GM08714 (cell line): ENCODE results near the gene CYP3A5.
"Not testable (repeated sequence)": the region's sequence is repeated elsewhere in the genome, so short reads cannot be mapped to it uniquely, and the experiment has no call there.

Experiments
- H3K4me3 ChIP-seq: fragments of 200-500 bp; sonication (Bioruptor generic); 2 replicates; pipeline ENCODE4 v1.5.1; 2014; ENCODE audit warnings: mild to moderate bottlenecking, low read length, inconsistent platforms
- ZNF274 ChIP-seq: IDR thresholded peaks from 2 replicates; pipeline ENCODE4 v1.6.1; 2012; ENCODE audit warnings: mild to moderate bottlenecking, low read depth, low read length

The CYP3A5 gene

DNA sequence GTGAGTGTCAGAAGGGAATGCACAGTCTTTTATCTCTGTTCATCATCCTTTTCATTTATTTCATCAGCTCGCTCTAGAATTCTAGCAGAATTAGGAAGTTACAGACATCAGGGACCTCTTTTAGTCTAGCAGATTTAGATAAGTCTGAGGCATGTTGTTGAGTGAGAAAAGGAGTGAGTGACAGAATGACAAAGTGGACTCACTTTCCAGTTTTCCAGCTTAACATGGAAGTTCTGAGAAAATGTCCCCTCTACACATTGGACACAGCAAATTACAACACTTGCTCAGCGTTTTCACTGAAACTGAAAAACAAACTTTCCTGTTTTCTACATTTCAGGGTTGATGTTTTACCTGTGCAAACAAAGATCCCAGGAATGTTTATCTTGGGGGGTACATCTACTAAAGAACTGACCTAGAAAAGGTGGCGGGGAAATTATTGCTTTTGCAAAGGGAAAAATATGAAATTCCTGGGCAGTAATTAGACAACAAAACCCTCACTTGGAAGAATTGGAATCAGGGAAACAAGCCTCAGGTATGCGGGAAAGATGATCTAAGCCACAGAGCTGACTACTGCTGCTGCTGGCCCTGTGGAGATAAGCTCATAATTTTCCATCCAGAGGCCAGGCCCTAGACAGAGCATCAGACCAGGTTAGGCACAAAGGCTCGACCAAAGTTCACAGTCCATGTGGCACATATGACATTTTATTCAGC, 14.6 kb upstream of the CYP3A5 start:
- no peak for TF ChIP-seq ZNF274
- no peak overlapping the region for H3K4me3 ChIP-seq

- TF ChIP-seq ZNF274 = no peak
- no peak overlapping the region for H3K4me3 ChIP-seq
Observed at GRCh38 chr7:99693427-99694200, 13.8 kb upstream of the CYP3A5 start.

DNA sequence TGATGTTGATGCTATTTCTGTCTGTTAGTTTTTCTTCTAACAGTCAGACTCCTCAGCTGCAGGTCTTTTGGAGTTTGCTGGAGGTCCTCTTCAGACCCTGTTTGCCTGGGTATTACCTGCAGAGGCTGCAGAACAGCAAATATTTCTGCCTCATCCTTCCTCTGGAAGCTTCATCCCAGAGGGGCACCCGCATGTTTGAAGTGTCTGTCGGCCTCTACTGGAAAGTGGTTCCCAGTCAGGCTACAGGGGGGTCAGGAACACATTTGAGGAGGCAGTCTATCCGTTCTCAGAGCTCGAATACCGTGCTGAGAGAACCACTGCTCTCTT, 13.3 kb upstream of the CYP3A5 start:
- TF ChIP-seq ZNF274 = no peak
- H3K4me3 ChIP-seq = no peak overlapping the region

DNA sequence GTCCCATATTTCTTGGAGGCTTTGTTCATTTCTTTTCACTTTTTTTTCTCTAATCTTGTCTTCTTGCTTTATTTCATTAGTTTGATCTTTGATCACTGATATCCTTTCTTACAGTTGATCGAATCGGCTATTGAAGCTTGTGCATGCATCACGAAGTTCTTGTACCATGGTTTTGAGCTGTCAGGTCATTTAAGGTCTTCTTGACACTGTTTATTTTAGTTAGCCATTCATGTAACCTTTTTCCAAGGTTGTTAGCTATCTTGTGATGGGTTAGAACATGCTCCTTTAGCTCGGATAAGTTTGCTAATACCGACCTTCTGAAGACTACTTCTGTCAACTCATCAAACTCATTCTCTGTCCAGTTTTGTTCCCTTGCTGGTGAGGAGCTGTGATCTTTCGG, 12.8 kb upstream of the CYP3A5 start:
- H3K4me3 ChIP-seq = not testable (repeated sequence)

DNA sequence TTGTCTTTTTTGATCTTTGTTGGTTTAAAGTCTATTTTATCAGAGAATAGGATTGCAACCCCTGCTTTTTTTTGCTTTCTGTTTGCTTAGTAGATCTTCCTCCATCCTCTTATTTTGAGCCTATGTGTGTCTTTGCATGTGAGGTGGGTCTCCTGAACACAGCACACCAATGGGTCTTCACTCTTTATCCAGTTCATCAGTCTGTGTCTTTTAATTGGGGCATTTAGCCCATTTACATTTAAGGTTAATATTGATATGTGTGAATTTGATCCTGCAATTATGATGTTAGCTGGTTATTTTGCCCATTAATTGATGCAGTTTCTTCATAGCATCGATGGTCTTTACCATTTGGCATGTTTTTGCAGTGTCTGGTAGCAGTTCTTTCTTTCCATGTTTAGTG, 11.9 kb upstream of the CYP3A5 start:
- H3K4me3 ChIP-seq = not testable (repeated sequence)

GRCh38 chr7:99690918-99691317, 11.1 kb upstream of the CYP3A5 start:
- H3K4me3 ChIP-seq = not testable (repeated sequence)

- H3K4me3 ChIP-seq = not testable (repeated sequence)
Observed at GRCh38 chr7:99685871-99686608, 6.2 kb upstream of the CYP3A5 start.

DNA sequence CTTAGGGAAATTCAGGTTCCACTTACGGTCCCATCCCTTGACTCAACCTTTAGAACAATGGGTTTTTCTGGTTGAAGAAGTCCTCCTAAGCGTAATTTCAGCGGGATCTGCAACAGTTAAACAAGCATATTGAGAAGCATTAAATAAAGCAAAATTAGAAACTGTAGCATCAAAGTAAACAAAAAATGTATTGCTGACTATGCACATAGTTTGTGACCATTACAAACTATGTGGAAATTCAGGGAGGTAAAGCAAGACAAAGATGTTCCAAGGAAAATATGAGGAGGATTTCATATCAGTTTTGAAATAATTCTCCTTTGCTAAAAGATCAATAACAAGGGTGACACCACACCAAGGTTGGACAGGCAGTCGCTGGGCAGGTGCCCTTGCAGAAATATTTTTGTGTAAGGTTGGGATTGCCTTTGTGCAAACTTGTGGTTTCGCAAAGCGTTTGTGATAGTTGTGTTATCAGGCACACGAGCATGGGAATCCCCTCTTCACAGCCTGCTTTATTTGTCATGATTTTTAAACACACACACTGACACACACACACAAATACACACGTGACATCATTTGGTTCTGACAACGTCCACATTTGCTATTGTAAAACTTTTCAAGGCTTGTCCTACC, 5.4 kb upstream of the CYP3A5 start:
- no peak for TF ChIP-seq ZNF274
- no peak overlapping the region for H3K4me3 ChIP-seq

GRCh38 chr7:99679032-99679399, 780 bp downstream of the CYP3A5 start:
- no peak for TF ChIP-seq ZNF274
- H3K4me3 ChIP-seq = no peak overlapping the region

- no peak overlapping the region for H3K4me3 ChIP-seq
- no peak for TF ChIP-seq ZNF274
Observed at GRCh38 chr7:99677648-99678045, 2.1 kb downstream of the CYP3A5 start.

DNA sequence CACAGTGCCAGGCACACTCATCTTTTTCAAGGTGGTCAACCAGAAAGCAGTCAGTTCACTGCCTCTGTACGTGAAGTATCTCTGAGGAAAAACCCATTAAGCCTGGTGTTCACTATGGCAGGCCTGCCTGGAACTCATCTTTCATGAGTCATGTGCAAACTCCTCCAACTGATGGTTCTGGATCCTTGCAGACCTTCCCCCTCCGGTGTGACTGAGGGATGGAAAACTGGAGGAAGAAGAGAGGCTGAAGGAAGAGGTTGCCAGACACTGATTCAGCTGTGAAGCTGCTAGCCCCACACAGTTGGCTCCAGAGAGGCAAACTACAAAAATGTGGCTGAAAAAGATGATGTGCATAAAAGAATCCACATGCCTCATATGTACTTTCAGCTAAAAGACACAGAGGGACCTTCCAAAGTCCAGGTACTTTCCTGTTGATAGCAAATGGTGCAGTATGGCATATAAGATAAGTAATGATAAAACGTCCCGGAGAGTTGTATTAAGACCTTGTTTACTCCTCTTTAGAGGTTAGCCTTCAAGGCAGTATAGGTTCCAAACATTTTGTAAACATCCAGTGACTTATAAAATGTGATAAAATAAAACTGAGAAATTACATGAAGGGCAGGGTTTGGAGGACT, 2.7 kb downstream of the CYP3A5 start:
- no peak for TF ChIP-seq ZNF274
- H3K4me3 ChIP-seq = no peak overlapping the region

GRCh38 chr7:99674995-99675742, 4.6 kb downstream of the CYP3A5 start:
- no peak for TF ChIP-seq ZNF274
- no peak overlapping the region for H3K4me3 ChIP-seq

DNA sequence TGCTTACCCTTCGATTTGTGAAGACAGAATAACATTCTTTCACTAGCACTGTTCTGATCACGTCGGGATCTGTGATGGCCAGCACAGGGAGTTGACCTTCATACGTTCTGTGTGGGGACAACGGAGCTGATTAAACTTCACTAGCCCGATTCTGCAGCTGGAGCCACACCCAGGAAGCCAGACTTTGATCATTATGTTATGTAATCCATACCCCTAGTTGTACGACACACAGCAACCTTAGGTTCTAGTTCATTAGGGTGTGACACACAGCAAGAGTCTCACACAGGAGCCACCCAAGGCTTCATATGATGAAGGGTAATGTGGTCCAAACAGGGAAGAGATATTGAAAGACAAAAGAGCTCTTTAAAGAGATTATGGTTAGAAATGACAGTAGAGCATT, 7.2 kb downstream of the CYP3A5 start:
- no peak overlapping the region for H3K4me3 ChIP-seq
- TF ChIP-seq ZNF274 = no peak

- TF ChIP-seq ZNF274 = no peak
- no peak overlapping the region for H3K4me3 ChIP-seq
Observed at GRCh38 chr7:99669782-99670181, 10.0 kb downstream of the CYP3A5 start.

- H3K4me3 ChIP-seq = no peak overlapping the region
- TF ChIP-seq ZNF274 = no peak
Observed at GRCh38 chr7:99668541-99668940, 11.3 kb downstream of the CYP3A5 start.
